ENCODE results near the gene FEM1C. TPM values are rescaled to one million over a fixed set of nuclear protein-coding genes. Genes with fewer than 3 reads are reported as not detected.
"Not testable (repeated sequence)": the region's sequence is repeated elsewhere in the genome, so short reads cannot be mapped to it uniquely, and the experiment has no call there.

FEM1C gene
- total RNA-seq, 2 donors from 2014 or later: 21.3 to 26.0 TPM

DNA sequence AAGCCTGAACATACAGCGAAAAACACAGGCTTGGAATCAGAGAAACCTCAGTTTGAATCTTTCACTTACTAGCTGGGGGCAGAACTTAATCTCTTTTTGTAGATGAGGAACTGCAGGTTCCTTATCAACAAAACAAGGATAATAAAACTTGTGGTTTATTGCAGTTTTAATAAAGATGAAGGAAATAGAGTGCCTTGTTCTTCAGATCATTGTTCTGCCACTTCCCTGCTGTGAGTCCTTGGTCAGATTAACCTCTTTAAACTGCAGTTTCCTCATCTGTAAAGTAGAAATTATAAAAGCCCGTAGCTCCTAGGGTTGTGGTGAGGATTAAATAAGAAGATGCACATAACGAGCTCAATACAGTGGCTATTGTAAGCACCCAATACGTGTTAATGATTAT lies 57.4 kb downstream of the FEM1C start:
- no peak overlapping the region for H3K4me3 ChIP-seq
- TF ChIP-seq, protein P1, sequence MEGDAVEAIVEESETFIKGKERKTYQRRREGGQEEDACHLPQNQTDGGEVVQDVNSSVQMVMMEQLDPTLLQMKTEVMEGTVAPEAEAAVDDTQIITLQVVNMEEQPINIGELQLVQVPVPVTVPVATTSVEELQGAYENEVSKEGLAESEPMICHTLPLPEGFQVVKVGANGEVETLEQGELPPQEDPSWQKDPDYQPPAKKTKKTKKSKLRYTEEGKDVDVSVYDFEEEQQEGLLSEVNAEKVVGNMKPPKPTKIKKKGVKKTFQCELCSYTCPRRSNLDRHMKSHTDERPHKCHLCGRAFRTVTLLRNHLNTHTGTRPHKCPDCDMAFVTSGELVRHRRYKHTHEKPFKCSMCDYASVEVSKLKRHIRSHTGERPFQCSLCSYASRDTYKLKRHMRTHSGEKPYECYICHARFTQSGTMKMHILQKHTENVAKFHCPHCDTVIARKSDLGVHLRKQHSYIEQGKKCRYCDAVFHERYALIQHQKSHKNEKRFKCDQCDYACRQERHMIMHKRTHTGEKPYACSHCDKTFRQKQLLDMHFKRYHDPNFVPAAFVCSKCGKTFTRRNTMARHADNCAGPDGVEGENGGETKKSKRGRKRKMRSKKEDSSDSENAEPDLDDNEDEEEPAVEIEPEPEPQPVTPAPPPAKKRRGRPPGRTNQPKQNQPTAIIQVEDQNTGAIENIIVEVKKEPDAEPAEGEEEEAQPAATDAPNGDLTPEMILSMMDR (IDR thresholded peaks at IDR 0.05): no peak
- H3K27ac ChIP-seq: no peak overlapping the region
- no peak for DNase-seq (ENCODE audit: low spot score)
- H3K4me1 ChIP-seq: no peaks in the 10 kb centered on the region
- no peaks in the 10 kb centered on the region for H3K9me3 ChIP-seq
- no peaks in the 10 kb centered on the region for H3K27me3 ChIP-seq
- H3K36me3 ChIP-seq: no peaks in the 10 kb centered on the region

DNA sequence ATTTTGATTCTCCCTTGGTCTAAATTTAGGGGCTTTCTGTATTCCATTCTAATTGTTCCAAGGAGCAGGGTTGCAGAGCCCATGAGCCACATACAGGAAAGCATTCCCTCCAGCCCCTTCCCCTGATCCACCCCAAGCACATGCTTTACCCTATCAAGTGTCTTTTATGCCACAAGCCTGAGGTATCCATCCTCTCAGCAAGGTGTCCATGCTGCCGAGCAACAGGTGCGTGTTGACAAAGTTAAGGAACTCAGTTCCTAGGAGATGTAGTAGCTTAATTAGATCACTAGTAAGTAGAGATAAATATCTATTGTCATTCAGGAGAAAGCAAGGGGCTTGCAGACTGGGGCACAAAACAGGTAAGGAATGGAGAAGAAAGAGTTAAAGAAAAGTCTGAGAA lies 57.8 kb downstream of the FEM1C start:
- DNase-seq (ENCODE audit: low spot score): no peak
- Histone ChIP-seq H3K27me3 (no peaks in the 10 kb centered on the region), H3K27ac (no peak overlapping the region), H3K9me3 (no peaks in the 10 kb centered on the region), H3K4me3 (no peak overlapping the region), H3K4me1 (no peaks in the 10 kb centered on the region), H3K36me3 (no peaks in the 10 kb centered on the region)
- TF ChIP-seq, protein P1 (IDR thresholded peaks at IDR 0.05): no peak

DNA sequence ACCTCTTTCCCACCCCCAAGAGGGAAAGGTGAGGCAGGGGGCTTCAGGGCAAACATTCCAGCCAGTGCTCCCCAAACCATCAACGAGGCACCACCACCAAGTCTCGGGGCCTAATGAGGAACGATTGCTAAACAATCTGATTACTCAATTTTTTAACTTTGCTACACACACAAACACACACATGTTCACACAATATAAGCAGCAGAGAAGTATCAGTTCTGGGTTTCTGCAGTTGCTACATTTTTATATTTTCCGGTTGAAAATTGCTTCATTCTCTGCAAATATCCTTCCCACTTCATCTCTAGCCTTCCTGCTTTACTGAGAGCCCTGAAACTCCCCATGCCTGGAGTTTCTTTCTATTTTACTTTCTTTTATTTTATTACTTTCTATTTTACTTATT lies 60.2 kb downstream of the FEM1C start:
- Histone ChIP-seq H3K4me3 (no peak overlapping the region), H3K36me3 (no peaks in the 10 kb centered on the region), H3K27me3 (no peaks in the 10 kb centered on the region), H3K9me3 (no peaks in the 10 kb centered on the region), H3K27ac (no peak overlapping the region), H3K4me1 (no peaks in the 10 kb centered on the region)
- DNase-seq (ENCODE audit: low spot score): no peak
- TF ChIP-seq, protein P1 (IDR thresholded peaks at IDR 0.05): no peak

DNA sequence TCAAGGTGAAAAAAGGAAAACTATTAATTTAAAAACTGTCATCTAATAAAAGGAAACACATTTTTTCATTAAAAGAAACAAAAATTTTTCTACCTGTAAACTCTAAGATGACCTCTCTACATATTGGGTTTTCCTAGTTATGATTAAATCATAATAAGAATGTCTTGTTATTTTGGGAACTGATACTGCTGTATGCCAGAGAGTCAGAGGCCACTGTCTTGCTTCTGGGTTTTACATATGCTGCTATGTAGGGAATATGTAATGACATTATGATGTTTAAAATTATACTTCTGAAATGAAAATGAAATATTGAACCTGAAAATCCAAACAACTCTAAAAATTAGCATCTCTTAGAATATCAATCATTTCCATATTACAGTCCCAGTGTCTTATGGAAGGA lies 63.7 kb downstream of the FEM1C start:
- TF ChIP-seq, protein P1 (IDR thresholded peaks at IDR 0.05): no peak
- no peak for DNase-seq (ENCODE audit: low spot score)
- H3K9me3 ChIP-seq: no peaks in the 10 kb centered on the region
- H3K27me3 ChIP-seq: no peaks in the 10 kb centered on the region
- H3K36me3 ChIP-seq: no peaks in the 10 kb centered on the region
- H3K4me3 ChIP-seq: no peak overlapping the region
- H3K27ac ChIP-seq: no peak overlapping the region
- no peaks in the 10 kb centered on the region for H3K4me1 ChIP-seq

DNA sequence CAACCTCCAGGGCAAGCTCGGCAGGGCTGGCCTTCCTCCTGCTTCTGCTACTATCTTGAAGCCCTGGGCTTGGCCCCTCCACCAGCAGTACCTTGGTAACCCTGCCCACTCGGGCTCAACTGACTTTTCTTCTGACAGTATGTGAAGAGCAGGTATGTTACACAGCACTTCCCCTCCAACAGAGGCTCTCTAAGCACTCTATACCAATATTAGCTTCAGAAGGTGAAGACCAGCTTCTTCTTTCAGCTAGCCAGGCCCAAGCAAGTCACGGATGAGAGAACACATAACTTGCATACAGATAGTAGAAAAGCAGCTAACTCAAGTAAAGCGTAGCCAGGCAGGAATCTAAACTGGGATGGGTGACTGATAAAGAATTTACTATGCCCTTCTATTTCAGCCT lies 64.3 kb downstream of the FEM1C start:
- Histone ChIP-seq H3K4me1 (no peaks in the 10 kb centered on the region), H3K36me3 (no peaks in the 10 kb centered on the region)
- TF ChIP-seq, protein P1 (IDR thresholded peaks at IDR 0.05): no peak

DNA sequence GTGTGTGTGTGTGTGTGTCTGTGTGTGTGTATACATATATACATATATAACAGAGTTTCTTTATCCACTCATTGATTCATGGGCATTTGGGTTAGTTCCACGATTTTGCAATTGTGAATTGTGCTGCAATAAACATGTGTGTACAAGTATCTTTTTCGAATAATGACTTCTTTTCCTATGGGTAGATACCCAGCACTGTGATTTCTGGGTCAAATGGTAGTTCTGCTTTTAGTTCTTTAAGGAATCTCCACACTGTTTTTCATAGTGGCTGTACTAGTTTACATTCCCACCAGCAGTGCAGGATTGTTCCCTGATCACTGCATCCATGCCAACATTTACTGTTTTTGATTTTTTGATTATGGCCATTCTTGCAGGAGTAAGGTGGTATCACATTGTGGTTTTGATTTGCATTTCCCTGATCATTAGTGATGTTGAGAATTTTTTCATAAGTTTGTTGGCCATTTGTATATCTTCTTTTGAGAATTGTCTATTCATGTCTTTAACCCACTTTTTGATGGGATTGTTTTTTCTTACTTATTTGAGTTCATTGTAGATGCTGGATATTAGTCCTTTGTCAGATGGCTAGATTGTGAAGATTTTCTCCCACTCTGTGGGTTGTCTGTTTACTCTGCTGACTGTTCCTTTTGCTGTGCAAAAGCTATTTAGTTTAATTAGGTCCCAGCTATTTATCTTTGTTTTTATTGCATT lies 65.3 kb downstream of the FEM1C start:
- H3K27ac ChIP-seq: not testable (repeated sequence)

More for the DNA sequence above, 64.3 kb downstream of the FEM1C start:
- no peaks in the 10 kb centered on the region for H3K9me3 ChIP-seq
- DNase-seq (ENCODE audit: low spot score): no peak
- no peaks in the 10 kb centered on the region for H3K27me3 ChIP-seq
- H3K27ac ChIP-seq: no peak overlapping the region
- no peak overlapping the region for H3K4me3 ChIP-seq

More for the DNA sequence above, 65.3 kb downstream of the FEM1C start:
- H3K36me3 ChIP-seq; H3K27me3 ChIP-seq; H3K4me1 ChIP-seq; H3K4me3 ChIP-seq; DNase-seq (ENCODE audit: low spot score); H3K9me3 ChIP-seq: not testable (repeated sequence)
